Activated T-helper 17 cell treated with anti-CD3 and anti-CD28 coated beads, Interleukin-2, amount 50 U/mL, for 72 hours (primary cell): Measurements from ENCODE around the gene NCKAP5. TPM values are rescaled to one million over a fixed set of nuclear protein-coding genes. Genes with fewer than 3 reads are reported as not detected.
"Not testable (repeated sequence)": the region's sequence is repeated elsewhere in the genome, so short reads cannot be mapped to it uniquely, and the experiment has no call there.

ENCODE experiments used
- ATAC-seq: fragments of 150-1000 bp; cut with Tn5 transposase; replicated peaks from 2 replicates; pipeline ENCODE4 v1.10.0; 2021; ENCODE audit warnings: mild to moderate bottlenecking, moderate library complexity
- H3K27ac Mint-ChIP-seq: one replicate; pipeline ENCODE4 v1.8.0; 2022; ENCODE audit warnings: mixed read lengths
- H3K27me3 Mint-ChIP-seq: one replicate; pipeline ENCODE4 v1.8.0; 2022; ENCODE audit warnings: mixed read lengths
- H3K36me3 Mint-ChIP-seq: one replicate; pipeline ENCODE4 v1.8.0; 2022; ENCODE audit warnings: low read depth, mild to moderate bottlenecking, mixed read lengths
- H3K4me1 Mint-ChIP-seq: one replicate; pipeline ENCODE4 v1.8.0; 2022; ENCODE audit warnings: mixed read lengths
- H3K4me3 Mint-ChIP-seq: one replicate; pipeline ENCODE4 v1.8.0; 2022; ENCODE audit warnings: mild to moderate bottlenecking, mixed read lengths
- H3K9me3 Mint-ChIP-seq: one replicate; pipeline ENCODE4 v1.8.0; 2022; ENCODE audit warnings: mixed read lengths
- total RNA-seq, 2 donors: library from RNA; stranded (reverse); gene quantifications; one replicate each; pipeline ENCODE4 v1.2.3, GENCODE V29; 2022

NCKAP5 gene
- total RNA-seq, 2 donors from 2014 or later = not detected

- H3K27ac Mint-ChIP-seq = no peak overlapping the region
- H3K9me3 Mint-ChIP-seq = no peaks in the 10 kb centered on the region
- no peak for ATAC-seq
- no peaks in the 10 kb centered on the region for H3K36me3 Mint-ChIP-seq
- no peak overlapping the region for H3K4me3 Mint-ChIP-seq
- H3K27me3 Mint-ChIP-seq = no peaks in the 10 kb centered on the region
- no peaks in the 10 kb centered on the region for H3K4me1 Mint-ChIP-seq
Measured at GRCh38 chr2:132816234-132816633, 752.0 kb downstream of the NCKAP5 start.

GRCh38 chr2:132815516-132815915, 752.7 kb downstream of the NCKAP5 start:
- H3K9me3 Mint-ChIP-seq = peaks cover 2% of the 10 kb centered on the region
- no peaks in the 10 kb centered on the region for H3K27me3 Mint-ChIP-seq
- no peak for ATAC-seq
- no peaks in the 10 kb centered on the region for H3K4me1 Mint-ChIP-seq
- H3K27ac Mint-ChIP-seq = no peak overlapping the region
- no peak overlapping the region for H3K4me3 Mint-ChIP-seq
- no peaks in the 10 kb centered on the region for H3K36me3 Mint-ChIP-seq

DNA sequence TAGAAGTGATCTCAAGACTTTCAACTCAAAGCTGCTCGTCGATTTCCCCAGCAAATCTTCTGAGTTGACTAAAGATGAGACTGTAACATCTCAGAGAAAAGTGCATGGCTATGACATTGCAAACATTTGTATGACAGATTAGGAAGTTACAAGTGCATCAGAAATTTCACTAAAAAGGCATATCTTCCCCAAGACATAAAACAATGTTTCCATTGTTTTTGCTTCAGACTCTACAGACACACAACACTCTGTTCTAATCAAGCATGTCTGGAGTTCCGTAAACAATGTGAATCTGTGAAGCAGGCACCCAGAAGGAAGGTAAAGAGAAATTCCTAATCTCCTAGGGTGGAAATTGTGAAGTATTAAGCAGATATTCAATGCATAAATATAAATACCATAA, 753.6 kb downstream of the NCKAP5 start:
- H3K27ac Mint-ChIP-seq = no peak overlapping the region
- no peak overlapping the region for H3K4me3 Mint-ChIP-seq
- no peak for ATAC-seq
- H3K4me1 Mint-ChIP-seq = no peaks in the 10 kb centered on the region
- H3K27me3 Mint-ChIP-seq = no peaks in the 10 kb centered on the region
- H3K9me3 Mint-ChIP-seq = peaks cover 5% of the 10 kb centered on the region
- H3K36me3 Mint-ChIP-seq = no peaks in the 10 kb centered on the region

DNA sequence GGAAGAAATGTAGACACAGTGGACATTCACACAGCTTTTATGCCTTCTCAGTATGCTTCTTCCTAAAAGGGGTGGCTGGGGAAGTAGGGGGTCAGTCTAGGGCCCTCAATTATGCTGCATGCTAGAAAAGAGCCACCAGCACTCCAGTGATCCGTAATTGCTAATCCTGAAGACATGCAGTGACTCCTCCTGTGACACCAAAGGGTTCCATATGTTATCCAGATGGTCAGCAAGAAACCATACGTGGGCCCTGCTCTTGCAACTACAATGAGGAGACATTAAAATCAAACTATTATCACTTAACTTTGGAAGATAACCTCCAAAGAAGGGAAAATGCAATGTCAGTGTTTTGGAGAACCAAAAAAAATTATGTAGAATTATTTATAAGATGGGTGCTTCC, 754.8 kb downstream of the NCKAP5 start:
- no peak for ATAC-seq
- no peaks in the 10 kb centered on the region for H3K4me1 Mint-ChIP-seq
- H3K27me3 Mint-ChIP-seq = no peaks in the 10 kb centered on the region
- H3K27ac Mint-ChIP-seq = no peak overlapping the region
- peaks cover 8% of the 10 kb centered on the region for H3K9me3 Mint-ChIP-seq
- no peaks in the 10 kb centered on the region for H3K36me3 Mint-ChIP-seq
- no peak overlapping the region for H3K4me3 Mint-ChIP-seq

DNA sequence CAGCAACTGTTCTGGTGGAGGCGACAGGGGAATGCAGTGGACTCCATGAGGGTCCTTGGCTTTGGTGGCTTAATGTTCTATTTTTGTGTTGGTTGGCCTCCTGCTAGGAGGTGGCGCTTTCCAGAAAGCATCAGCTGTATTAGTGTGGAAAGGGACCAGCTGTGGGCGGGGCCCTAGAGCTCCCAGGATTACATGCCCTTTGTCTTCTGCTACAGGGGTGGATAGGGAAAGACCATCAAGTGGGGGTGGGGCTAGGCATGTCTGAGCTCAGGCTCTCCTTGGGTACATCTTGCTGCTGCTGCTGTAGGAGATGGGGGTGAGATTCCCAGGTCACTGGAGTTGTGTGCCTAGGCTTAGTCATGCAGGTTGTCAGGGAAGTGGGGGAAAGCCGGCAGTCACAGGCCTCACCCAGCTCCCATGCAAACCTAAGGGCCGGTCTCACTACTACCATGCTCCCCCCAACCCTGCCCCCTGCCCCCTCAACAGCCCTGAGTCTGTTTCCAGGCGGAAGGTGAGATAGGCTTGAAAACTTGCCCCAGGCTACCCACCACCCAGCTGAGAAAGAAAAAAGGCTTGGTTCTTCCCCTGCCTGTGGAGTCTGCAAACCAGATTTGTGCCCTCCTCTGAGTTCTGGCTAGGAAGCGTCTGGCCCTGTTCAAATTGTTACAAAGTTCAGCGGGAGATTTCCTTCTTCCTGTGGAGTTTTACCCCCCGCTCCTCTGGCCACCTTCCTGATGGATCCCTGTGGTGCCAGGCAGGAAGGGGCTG, 756.9 kb downstream of the NCKAP5 start:
- Mint-ChIP-seq H3K9me3 (peaks cover 8% of the 10 kb centered on the region), H3K27me3 (no peaks in the 10 kb centered on the region), H3K36me3 (no peaks in the 10 kb centered on the region), H3K27ac (no peak overlapping the region), H3K4me1 (no peaks in the 10 kb centered on the region), H3K4me3 (no peak overlapping the region)
- no peak for ATAC-seq

DNA sequence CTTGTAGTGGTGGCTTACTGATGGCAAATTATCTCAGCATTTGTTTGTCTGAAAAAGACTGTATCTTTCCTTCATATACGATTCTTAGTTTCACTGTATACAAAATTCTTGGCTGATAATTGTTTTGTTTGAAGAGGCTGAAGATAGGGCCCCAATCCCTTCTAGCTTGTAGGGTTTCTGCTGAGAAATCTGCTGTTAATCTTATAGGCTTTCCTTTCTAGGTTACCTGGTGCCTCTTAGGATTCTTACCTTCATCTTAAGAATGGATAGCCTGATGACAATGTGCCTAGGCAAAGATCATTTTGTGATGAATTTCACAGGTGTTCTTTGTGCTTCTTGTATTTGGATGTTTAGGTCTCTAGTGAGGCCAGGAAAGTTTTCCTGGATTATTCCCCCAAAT, 758.3 kb downstream of the NCKAP5 start:
- ATAC-seq, H3K27me3 Mint-ChIP-seq, H3K4me3 Mint-ChIP-seq, H3K27ac Mint-ChIP-seq, H3K4me1 Mint-ChIP-seq, H3K36me3 Mint-ChIP-seq, H3K9me3 Mint-ChIP-seq: not testable (repeated sequence)

GRCh38 chr2:132804051-132804450, 764.2 kb downstream of the NCKAP5 start:
- H3K9me3 Mint-ChIP-seq = peaks cover 4% of the 10 kb centered on the region
- no peaks in the 10 kb centered on the region for H3K36me3 Mint-ChIP-seq
- H3K4me3 Mint-ChIP-seq = no peak overlapping the region
- no peaks in the 10 kb centered on the region for H3K4me1 Mint-ChIP-seq
- H3K27ac Mint-ChIP-seq = no peak overlapping the region
- ATAC-seq = no peak
- no peaks in the 10 kb centered on the region for H3K27me3 Mint-ChIP-seq

- no peaks in the 10 kb centered on the region for H3K27me3 Mint-ChIP-seq
- peaks cover 4% of the 10 kb centered on the region for H3K9me3 Mint-ChIP-seq
- no peak overlapping the region for H3K4me3 Mint-ChIP-seq
- ATAC-seq = no peak
- no peaks in the 10 kb centered on the region for H3K36me3 Mint-ChIP-seq
- no peaks in the 10 kb centered on the region for H3K4me1 Mint-ChIP-seq
- no peak overlapping the region for H3K27ac Mint-ChIP-seq
Measured at GRCh38 chr2:132798341-132798740, 769.9 kb downstream of the NCKAP5 start.

DNA sequence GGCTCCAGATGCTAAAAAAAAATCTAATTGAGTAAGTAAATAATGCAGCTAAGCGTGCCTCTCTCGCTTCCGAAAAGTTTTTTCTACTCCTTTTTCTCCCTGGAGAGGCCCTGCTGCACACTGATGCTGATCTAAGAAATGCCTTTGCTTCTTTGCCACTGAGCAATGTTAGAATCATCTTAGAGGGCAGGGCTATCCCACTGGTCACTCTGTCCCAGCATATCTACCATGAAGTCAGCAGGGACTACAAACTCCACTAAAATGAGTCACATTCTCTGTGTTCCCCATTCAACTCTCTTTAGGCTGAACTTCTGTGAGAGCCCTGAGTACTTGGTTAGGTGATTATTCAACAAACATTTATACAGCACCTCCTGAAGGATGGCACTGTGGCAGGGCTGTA, 770.7 kb downstream of the NCKAP5 start:
- no peaks in the 10 kb centered on the region for H3K4me1 Mint-ChIP-seq
- H3K9me3 Mint-ChIP-seq = peaks cover 4% of the 10 kb centered on the region
- H3K36me3 Mint-ChIP-seq = no peaks in the 10 kb centered on the region
- H3K27me3 Mint-ChIP-seq = no peaks in the 10 kb centered on the region
- no peak overlapping the region for H3K4me3 Mint-ChIP-seq
- no peak for ATAC-seq
- no peak overlapping the region for H3K27ac Mint-ChIP-seq

DNA sequence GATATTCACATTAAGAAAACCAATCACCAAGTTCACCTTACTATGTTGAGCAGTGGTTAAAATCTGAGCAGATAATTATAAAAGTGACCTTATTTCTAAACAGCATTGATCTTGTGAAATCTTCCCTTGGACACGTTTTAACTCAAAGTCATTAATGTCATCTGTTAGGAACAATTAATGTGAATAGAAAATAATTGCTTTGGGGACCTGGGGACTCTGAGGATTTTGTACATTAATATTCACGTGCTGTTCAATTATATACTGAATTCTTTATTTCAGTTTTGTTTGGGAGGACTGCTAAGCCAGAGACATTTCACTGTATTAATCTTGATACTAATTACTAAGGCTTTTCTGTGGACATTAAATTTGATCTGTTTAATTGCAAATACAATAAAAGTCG, 771.2 kb downstream of the NCKAP5 start:
- ATAC-seq = no peak
- Mint-ChIP-seq H3K27me3 (no peaks in the 10 kb centered on the region), H3K9me3 (peaks cover 4% of the 10 kb centered on the region), H3K4me3 (no peak overlapping the region), H3K4me1 (no peaks in the 10 kb centered on the region), H3K36me3 (no peaks in the 10 kb centered on the region), H3K27ac (no peak overlapping the region)

- H3K4me1 Mint-ChIP-seq = no peaks in the 10 kb centered on the region
- no peak overlapping the region for H3K4me3 Mint-ChIP-seq
- no peak for ATAC-seq
- H3K9me3 Mint-ChIP-seq = no peaks in the 10 kb centered on the region
- no peaks in the 10 kb centered on the region for H3K27me3 Mint-ChIP-seq
- H3K36me3 Mint-ChIP-seq = no peaks in the 10 kb centered on the region
- H3K27ac Mint-ChIP-seq = no peak overlapping the region
Measured at GRCh38 chr2:132795220-132795619, 773.0 kb downstream of the NCKAP5 start.

DNA sequence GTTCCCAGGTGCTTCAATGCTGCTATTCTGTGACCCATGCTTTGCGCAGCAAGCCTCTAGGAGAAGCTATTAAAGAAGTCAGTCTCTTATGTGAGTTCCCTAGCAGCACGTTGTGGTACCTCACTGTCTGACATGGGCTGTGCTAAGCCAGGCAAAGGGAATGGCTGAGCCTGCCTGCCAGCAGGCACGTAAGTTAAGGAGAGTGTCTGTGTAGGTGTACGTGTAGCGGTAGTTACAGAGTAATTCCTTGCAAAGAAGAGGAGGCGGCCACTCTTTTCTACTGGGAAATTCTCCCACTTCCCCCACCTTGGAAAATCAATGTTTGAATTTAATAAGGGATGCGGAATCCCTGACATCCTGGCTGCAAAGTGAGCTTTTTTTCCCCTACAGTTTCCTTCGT, 774.7 kb downstream of the NCKAP5 start:
- Mint-ChIP-seq H3K27me3 (no peaks in the 10 kb centered on the region), H3K36me3 (no peaks in the 10 kb centered on the region), H3K4me3 (no peak overlapping the region), H3K4me1 (no peaks in the 10 kb centered on the region), H3K27ac (no peak overlapping the region), H3K9me3 (no peaks in the 10 kb centered on the region)
- ATAC-seq = no peak

GRCh38 chr2:132790207-132790785, 778.0 kb downstream of the NCKAP5 start:
- Mint-ChIP-seq H3K4me3 (no peak overlapping the region), H3K4me1 (no peaks in the 10 kb centered on the region)

DNA sequence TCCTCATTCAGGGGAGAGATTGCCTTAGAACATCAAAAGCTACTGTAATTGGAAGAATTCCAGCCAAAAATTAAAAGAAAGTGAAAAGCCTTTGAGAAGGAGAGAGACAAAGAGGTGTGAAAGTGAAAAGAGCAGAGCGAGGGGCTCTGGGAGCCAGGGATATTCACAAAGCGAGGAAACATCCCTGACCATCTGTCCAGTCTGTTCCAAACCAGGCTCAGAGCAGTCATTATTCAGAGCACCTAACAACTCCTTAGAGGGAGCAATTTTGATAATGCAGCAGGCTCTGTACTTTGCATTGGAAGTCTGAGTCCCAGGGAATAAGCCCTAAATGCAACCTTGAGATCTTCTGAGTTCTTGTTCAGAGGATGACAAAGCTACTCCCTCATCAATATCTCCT, 779.2 kb downstream of the NCKAP5 start:
- no peaks in the 10 kb centered on the region for H3K9me3 Mint-ChIP-seq
- H3K27ac Mint-ChIP-seq = no peak overlapping the region
- H3K4me1 Mint-ChIP-seq = no peaks in the 10 kb centered on the region
- no peaks in the 10 kb centered on the region for H3K36me3 Mint-ChIP-seq
- no peak overlapping the region for H3K4me3 Mint-ChIP-seq
- no peaks in the 10 kb centered on the region for H3K27me3 Mint-ChIP-seq
- ATAC-seq = no peak

More at GRCh38 chr2:132790207-132790785, 778.0 kb downstream of the NCKAP5 start:
- H3K27me3 Mint-ChIP-seq = no peaks in the 10 kb centered on the region
- no peaks in the 10 kb centered on the region for H3K36me3 Mint-ChIP-seq
- H3K27ac Mint-ChIP-seq = no peak overlapping the region
- H3K9me3 Mint-ChIP-seq = no peaks in the 10 kb centered on the region
- no peak for ATAC-seq

- Mint-ChIP-seq H3K4me1 (no peaks in the 10 kb centered on the region), H3K27me3 (no peaks in the 10 kb centered on the region), H3K27ac (no peak overlapping the region), H3K36me3 (no peaks in the 10 kb centered on the region), H3K9me3 (no peaks in the 10 kb centered on the region), H3K4me3 (no peak overlapping the region)
- no peak for ATAC-seq
Measured at GRCh38 chr2:132788310-132788838, 779.9 kb downstream of the NCKAP5 start.
